ENCODE results near the gene BTBD6. TPM values are rescaled to one million over a fixed set of nuclear protein-coding genes. Genes with fewer than 3 reads are reported as not detected.

Gene BTBD6
- total RNA-seq, 1 experiment from 2014 or later = 7.8 TPM

GRCh38 chr14:105217774-105218173 is 30.6 kb upstream of the BTBD6 start (continued):
- TF ChIP-seq IRF1 (CRISPR knock-in tag; IDR thresholded peaks at IDR 0.05) (no peak), EMX1 (CRISPR knock-in tag; IDR thresholded peaks at IDR 0.05) (no peak)

- DNase-seq (ENCODE audit: low spot score) (no peak), ATAC-seq (no peak)
- peaks cover 14% of the 10 kb centered on the region for H3K36me3 Mint-ChIP-seq
- TF ChIP-seq ZNF263 (CRISPR knock-in tag; IDR thresholded peaks at IDR 0.05; ENCODE audit: low read depth) (no peak), USF1 (CRISPR knock-in tag; IDR thresholded peaks at IDR 0.05) (no peak), ARID4B (CRISPR knock-in tag; IDR thresholded peaks at IDR 0.05; ENCODE audit: borderline replicate concordance) (no peak), ZNF121 (CRISPR knock-in tag; IDR thresholded peaks at IDR 0.05) (no peak), NR1H2 (CRISPR knock-in tag; IDR thresholded peaks at IDR 0.05) (no peak), KAT7 (CRISPR knock-in tag; IDR thresholded peaks at IDR 0.05; ENCODE audit: borderline replicate concordance) (no peak), ZNF219 (CRISPR knock-in tag; IDR thresholded peaks at IDR 0.05; ENCODE audit: borderline replicate concordance) (no peak), RELA (CRISPR knock-in tag; IDR thresholded peaks at IDR 0.05; ENCODE audit: borderline replicate concordance) (no peak), NR2C2 (CRISPR knock-in tag; IDR thresholded peaks at IDR 0.05) (no peak), ZNF317 (CRISPR knock-in tag; IDR thresholded peaks at IDR 0.05; ENCODE audit: borderline replicate concordance, low read depth) (no peak), FOXP1 (CRISPR knock-in tag; IDR thresholded peaks at IDR 0.05; ENCODE audit: borderline replicate concordance) (no peak), CBFB (CRISPR knock-in tag; IDR thresholded peaks at IDR 0.05; ENCODE audit: low read depth) (no peak), ATF6 (CRISPR knock-in tag; IDR thresholded peaks at IDR 0.05) (no peak), TEAD4 (CRISPR knock-in tag; IDR thresholded peaks at IDR 0.05) (no peak), NFE2L1 (CRISPR knock-in tag; IDR thresholded peaks at IDR 0.05) (no peak), E2F1 (CRISPR knock-in tag; IDR thresholded peaks at IDR 0.05) (no peak), HMGA2 (CRISPR knock-in tag; IDR thresholded peaks at IDR 0.05) (no peak), SMAD4 (CRISPR knock-in tag; IDR thresholded peaks at IDR 0.05) (no peak), PRRX2 (CRISPR knock-in tag; IDR thresholded peaks at IDR 0.05) (no peak), ZNF423 (CRISPR knock-in tag; IDR thresholded peaks at IDR 0.05) (no peak)
- H3K4me3 Mint-ChIP-seq = no peak overlapping the region
- CTCF ChIA-PET = no interaction called here
- POLR2A ChIA-PET = no interaction called here
- H3K4me1 Mint-ChIP-seq = no peaks in the 10 kb centered on the region
- 0 out of 2 replicates have a peak overlapping the region, but pooled peaks have one; percentile 45 for H3K27ac Mint-ChIP-seq
- H3K9me3 Mint-ChIP-seq = peaks cover 9% of the 10 kb centered on the region
- no peaks in the 10 kb centered on the region for H3K27me3 Mint-ChIP-seq (ENCODE audit: low read depth)
These were observed 29.7 kb upstream of the BTBD6 start for GRCh38 chr14:105218611-105219010.
